Activated CD4-positive, alpha-beta memory T cell treated with anti-CD3 and anti-CD28 coated beads for 36 hours (primary cell): Measurements from ENCODE around the gene IFNE. TPM values are rescaled to one million over a fixed set of nuclear protein-coding genes. Genes with fewer than 3 reads are reported as not detected.

Experiments
- CTCF ChIA-PET: fragments of 350-600 bp; sonication (Branson Sonifier 250); formaldehyde crosslinking; loops from one replicate; lab custom pipeline; 2021; ENCODE audit warnings: antibody characterized with exemption, inconsistent platforms; lab: Charles Lee
- POLR2A ChIA-PET: fragments of 350-600 bp; sonication (Branson Sonifier 250); formaldehyde crosslinking; loops from one replicate; lab custom pipeline; 2021; ENCODE audit warnings: antibody characterized with exemption; lab: Charles Lee
- DNase-seq: peaks from one replicate; pipeline ENCODE4 v3.0.0-alpha.2; 2020
- H3K27ac Mint-ChIP-seq: one replicate; pipeline ENCODE4 v1.8.0; 2021; ENCODE audit warnings: mixed read lengths
- H3K27me3 Mint-ChIP-seq: one replicate; pipeline ENCODE4 v1.8.0; 2021; ENCODE audit warnings: mixed read lengths
- H3K36me3 Mint-ChIP-seq: one replicate; pipeline ENCODE4 v1.8.0; 2021; ENCODE audit warnings: mixed read lengths
- H3K4me1 Mint-ChIP-seq: one replicate; pipeline ENCODE4 v1.8.0; 2021; ENCODE audit warnings: low read depth, mixed read lengths
- H3K4me3 Mint-ChIP-seq: one replicate; pipeline ENCODE4 v1.8.0; 2021; ENCODE audit warnings: mild to moderate bottlenecking, mixed read lengths
- H3K9me3 Mint-ChIP-seq: one replicate; pipeline ENCODE4 v1.8.0; 2021; ENCODE audit warnings: mixed read lengths
- intact Hi-C: fragments of 100-400 bp; cut with micrococcal nuclease; formaldehyde crosslinking; loops from one replicate; pipeline ENCODE4 v1.15.1; 2023
- total RNA-seq, 2 experiments: library from RNA; stranded (reverse); gene quantifications; one replicate each; pipeline ENCODE4 v1.2.3, GENCODE V29; 2021

The IFNE gene
- total RNA-seq, result not detected

DNA sequence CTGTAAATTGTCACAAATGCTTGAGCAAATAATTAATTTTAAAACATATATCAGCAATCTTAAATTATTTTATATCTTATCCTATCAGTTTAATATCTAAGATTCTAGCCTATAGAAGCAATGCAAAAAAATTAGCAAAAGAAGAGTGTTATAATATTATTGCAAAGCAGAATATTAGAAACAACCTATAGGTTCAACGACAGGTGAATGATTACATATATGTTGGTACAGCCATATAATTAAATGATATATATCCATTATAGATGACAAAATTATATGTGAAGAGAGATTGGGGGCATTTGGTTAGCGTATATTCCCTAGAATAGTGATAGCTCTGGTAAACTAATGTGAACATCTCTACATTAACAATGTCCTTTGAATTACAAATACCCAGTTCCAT, at the start of gene IFNE:
IFNE (minus strand) TSS at position 101 of the 400 bp plus-strand sequence. CDS start 619 bp downstream, outside the sequence.
- no peak within 1 kb of the TSS for H3K27ac Mint-ChIP-seq
- no peaks in the 10 kb centered on the region for H3K36me3 Mint-ChIP-seq
- no peak for DNase-seq
- H3K4me1 Mint-ChIP-seq, result no peaks in the 10 kb centered on the region
- peaks cover 13% of the 10 kb centered on the region for H3K9me3 Mint-ChIP-seq
- intact Hi-C loops, result no loop called here
- ChIA-PET POLR2A (no interaction called here), CTCF (no interaction called here)
- H3K27me3 Mint-ChIP-seq, result peaks cover 1% of the 10 kb centered on the region
- no peak within 1 kb of the TSS for H3K4me3 Mint-ChIP-seq

DNA sequence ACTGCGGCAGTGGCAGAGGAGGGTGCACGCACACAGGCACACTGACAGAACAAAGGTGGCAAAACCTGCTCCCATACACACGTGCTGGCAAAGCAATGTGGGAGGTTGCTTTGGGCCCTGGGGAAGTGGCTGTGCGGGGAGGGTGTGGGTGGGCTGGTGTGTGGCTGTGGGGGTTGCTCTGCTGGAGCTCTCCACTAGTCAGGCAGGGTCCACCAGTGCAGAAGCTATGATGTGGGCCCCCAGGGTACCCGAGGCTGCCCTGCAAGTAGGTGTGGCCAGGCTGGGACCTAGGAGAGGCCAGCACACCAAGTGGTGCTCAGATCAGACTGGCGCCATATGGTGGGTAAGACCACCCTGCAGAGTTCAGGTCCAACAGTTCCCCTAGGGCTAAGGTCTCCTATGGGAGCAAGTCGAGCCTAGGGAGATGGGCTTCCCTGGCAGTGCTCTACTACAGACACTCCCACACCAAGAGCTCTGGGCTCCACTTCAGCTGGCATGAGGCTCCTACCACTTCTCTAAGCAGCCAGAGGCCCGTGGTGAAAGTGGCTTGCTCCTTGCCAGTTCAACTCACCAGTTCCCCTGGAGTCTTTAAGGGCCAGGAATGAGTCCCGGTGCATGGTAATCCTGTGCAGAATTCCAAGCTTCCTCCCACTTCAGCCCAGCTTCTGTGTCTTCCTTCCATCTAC, 46.2 kb upstream of the IFNE start:
- Mint-ChIP-seq H3K36me3 (peaks cover 7% of the 10 kb centered on the region), H3K4me3 (no peak overlapping the region), H3K27me3 (peaks cover 3% of the 10 kb centered on the region), H3K27ac (no peak overlapping the region), H3K4me1 (no peaks in the 10 kb centered on the region), H3K9me3 (no peaks in the 10 kb centered on the region)
- intact Hi-C loops, result no loop called here
- POLR2A ChIA-PET, result no interaction called here
- CTCF ChIA-PET, result no interaction called here
- DNase-seq, result no peak

DNA sequence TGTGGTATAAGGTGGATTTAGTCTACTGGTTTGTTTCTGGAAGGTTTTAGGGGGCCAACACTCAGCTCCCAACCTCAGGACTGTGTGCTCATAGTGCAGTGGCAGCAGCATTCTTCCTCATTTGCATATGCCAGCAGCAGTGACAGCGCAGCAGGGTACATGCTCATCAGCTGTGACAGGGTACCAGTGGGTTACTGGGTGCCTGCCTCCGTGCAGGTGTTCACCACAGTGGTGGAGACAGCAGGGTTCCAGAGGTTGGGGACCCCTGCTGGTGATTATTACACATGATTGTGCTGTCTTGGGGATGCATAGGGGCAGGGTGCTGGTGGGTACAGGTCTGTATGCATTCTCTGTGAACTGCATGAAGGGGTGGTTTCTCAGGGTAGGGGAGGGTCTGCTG, 45.5 kb upstream of the IFNE start:
- Mint-ChIP-seq H3K4me1 (no peaks in the 10 kb centered on the region), H3K27ac (no peak overlapping the region), H3K9me3 (no peaks in the 10 kb centered on the region), H3K4me3 (no peak overlapping the region), H3K36me3 (peaks cover 7% of the 10 kb centered on the region), H3K27me3 (peaks cover 3% of the 10 kb centered on the region)
- intact Hi-C loops, result no loop called here
- no peak for DNase-seq
- CTCF ChIA-PET, result interaction anchor here (0.8 to 1.1 kb wide), 2 partner anchors 62 to 173 kb away, joined by 3 to 4 read pairs; no protein-coding TSS in a partner anchor
- POLR2A ChIA-PET, result no interaction called here

DNA sequence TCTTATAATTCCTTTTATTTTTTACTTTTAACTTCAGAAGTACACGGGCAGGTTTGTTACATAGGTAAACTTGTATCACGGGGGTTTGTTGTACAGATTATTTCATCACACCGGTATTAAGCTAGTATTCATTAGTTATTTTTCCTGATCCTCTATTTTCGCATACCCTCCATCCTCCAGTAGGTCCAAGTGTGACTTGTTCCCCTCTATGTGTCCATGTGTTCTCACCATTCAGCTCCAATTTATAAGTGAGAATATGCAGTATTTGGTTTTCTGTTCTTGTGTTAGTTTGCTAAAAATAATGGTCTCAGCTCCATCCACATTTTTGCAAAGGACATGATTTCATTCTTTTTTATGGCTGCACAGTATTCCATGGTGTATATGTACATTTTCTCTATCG, 43.1 kb upstream of the IFNE start:
- no peak overlapping the region for H3K4me3 Mint-ChIP-seq
- H3K4me1 Mint-ChIP-seq, result no peaks in the 10 kb centered on the region
- no peak for DNase-seq
- H3K27me3 Mint-ChIP-seq, result peaks cover 3% of the 10 kb centered on the region
- peaks cover 7% of the 10 kb centered on the region for H3K36me3 Mint-ChIP-seq
- intact Hi-C loops, result no loop called here
- ChIA-PET POLR2A (no interaction called here), CTCF (no interaction called here)
- no peak overlapping the region for H3K27ac Mint-ChIP-seq
- H3K9me3 Mint-ChIP-seq, result no peaks in the 10 kb centered on the region

GRCh38 chr9:21524099-21524830, 42.2 kb upstream of the IFNE start:
- no peaks in the 10 kb centered on the region for H3K9me3 Mint-ChIP-seq
- CTCF ChIA-PET, result no interaction called here

GRCh38 chr9:21523021-21524014, 41.2 kb upstream of the IFNE start:
- ChIA-PET POLR2A (no interaction called here), CTCF (no interaction called here)
- H3K36me3 Mint-ChIP-seq, result peaks cover 2% of the 10 kb centered on the region
- H3K9me3 Mint-ChIP-seq, result no peaks in the 10 kb centered on the region
- peaks cover 3% of the 10 kb centered on the region for H3K27me3 Mint-ChIP-seq
- intact Hi-C loops, result no loop called here
- no peaks in the 10 kb centered on the region for H3K4me1 Mint-ChIP-seq
- no peak overlapping the region for H3K27ac Mint-ChIP-seq
- no peak overlapping the region for H3K4me3 Mint-ChIP-seq
- no peak for DNase-seq

More at GRCh38 chr9:21524099-21524830, 42.2 kb upstream of the IFNE start:
- intact Hi-C loops, result no loop called here
- no peak for DNase-seq
- H3K4me1 Mint-ChIP-seq, result no peaks in the 10 kb centered on the region
- no peak overlapping the region for H3K27ac Mint-ChIP-seq
- POLR2A ChIA-PET, result no interaction called here
- no peak overlapping the region for H3K4me3 Mint-ChIP-seq
- peaks cover 7% of the 10 kb centered on the region for H3K36me3 Mint-ChIP-seq
- peaks cover 3% of the 10 kb centered on the region for H3K27me3 Mint-ChIP-seq

DNA sequence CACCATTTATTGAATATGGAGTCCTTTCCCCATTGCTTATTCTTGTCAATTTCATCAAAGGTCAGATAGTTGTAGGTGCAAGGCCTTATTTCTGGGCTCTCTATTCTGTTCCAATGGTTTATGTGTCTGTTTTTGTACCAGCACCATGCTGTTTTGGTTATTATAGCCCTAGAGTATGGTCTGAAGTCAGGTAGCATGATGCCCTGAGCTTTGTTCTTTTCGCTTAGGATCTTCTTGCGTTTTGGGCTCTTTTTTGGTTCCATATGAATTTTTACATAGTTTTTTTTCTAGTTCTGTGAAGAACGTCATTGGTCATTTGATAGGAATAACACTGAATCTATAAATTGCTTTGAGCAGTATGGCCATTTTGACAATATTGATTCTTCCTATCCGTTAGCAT, 40.2 kb upstream of the IFNE start:
- Mint-ChIP-seq H3K4me1 (no peaks in the 10 kb centered on the region), H3K4me3 (no peak overlapping the region), H3K36me3 (no peaks in the 10 kb centered on the region), H3K9me3 (no peaks in the 10 kb centered on the region), H3K27ac (no peak overlapping the region), H3K27me3 (no peaks in the 10 kb centered on the region)
- POLR2A ChIA-PET, result no interaction called here
- CTCF ChIA-PET, result no interaction called here
- DNase-seq, result no peak
- intact Hi-C loops, result no loop called here

- DNase-seq, result no peak
- H3K9me3 Mint-ChIP-seq, result no peaks in the 10 kb centered on the region
- ChIA-PET CTCF (interaction anchor here (1.3 to 1.5 kb wide), 2 partner anchors 56 to 126 kb away, joined by 3 to 4 read pairs; no protein-coding TSS in a partner anchor), POLR2A (no interaction called here)
- no peaks in the 10 kb centered on the region for H3K4me1 Mint-ChIP-seq
- H3K4me3 Mint-ChIP-seq, result no peak overlapping the region
- no peaks in the 10 kb centered on the region for H3K27me3 Mint-ChIP-seq
- H3K27ac Mint-ChIP-seq, result no peak overlapping the region
- H3K36me3 Mint-ChIP-seq, result no peaks in the 10 kb centered on the region
- intact Hi-C loops, result no loop called here
Observed at GRCh38 chr9:21521448-21521847, 39.3 kb upstream of the IFNE start.

DNA sequence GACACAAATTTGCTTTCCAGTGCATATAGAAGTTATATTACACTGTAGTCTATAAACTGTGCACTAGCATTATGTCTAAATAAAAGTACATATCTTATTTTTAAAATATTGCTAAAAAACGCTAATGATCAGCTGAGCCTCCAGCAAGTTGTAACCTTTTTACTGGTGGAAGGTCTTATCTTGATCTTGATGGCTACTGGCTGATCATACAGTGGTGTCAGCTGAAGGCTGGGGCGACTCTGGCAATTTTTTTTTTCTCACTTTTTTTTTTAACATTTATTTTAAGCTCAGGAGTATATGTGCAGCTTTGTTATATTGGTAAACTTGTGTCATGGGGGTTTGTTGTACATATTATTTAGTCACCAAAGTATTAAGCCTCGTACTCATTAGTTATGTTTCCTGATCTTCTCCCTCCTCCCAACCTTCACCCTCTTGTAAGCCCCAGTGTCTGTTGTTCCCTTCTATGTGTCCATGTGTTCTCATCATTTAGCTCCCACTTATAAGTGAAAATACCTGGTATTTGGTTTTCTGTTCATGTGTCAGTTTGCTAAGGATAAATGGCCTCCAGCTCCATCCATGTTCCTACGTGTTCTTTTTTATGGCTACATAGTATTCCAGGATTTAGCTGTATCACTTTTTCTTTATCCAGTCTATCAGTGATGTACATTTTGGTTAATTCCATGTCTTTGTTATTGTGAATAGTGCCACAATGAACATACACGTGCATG, 38.6 kb upstream of the IFNE start:
- no peak for DNase-seq
- Mint-ChIP-seq H3K36me3 (no peaks in the 10 kb centered on the region), H3K4me1 (no peaks in the 10 kb centered on the region), H3K27ac (no peak overlapping the region), H3K27me3 (no peaks in the 10 kb centered on the region), H3K4me3 (no peak overlapping the region), H3K9me3 (no peaks in the 10 kb centered on the region)
- ChIA-PET CTCF (interaction anchor here (0.7 to 1.5 kb wide), 4 partner anchors 9 to 409 kb away, joined by 3 to 4 read pairs (median 3); no protein-coding TSS in a partner anchor), POLR2A (no interaction called here)
- intact Hi-C loops, result no loop called here

DNA sequence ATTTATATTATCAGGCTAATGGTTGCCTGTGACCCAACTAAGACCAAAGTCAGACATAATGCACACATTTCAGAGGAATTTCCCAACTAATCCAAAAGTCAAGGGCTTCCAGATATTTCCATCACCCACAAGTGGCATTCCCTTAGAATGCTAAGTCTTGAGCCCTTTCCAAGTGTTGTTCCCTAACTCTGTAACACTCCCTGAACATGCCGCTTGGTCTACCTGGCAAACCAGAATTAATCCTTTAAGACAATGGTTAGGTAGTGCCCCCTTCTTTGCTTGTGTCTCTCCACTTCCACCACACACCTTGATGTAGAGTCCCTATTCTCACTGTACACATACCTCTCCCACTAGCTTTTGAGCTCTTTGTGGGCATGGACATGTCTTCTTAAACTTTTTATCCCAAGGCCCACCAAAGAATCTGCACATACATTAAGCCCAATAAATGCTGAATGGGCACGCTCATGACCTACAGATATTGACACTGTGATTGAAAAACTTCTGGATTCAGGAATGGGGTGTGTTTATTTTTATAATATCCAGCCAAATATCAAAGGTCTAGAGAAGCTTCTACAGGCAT, 37.8 kb upstream of the IFNE start:
- Mint-ChIP-seq H3K27ac (no peak overlapping the region), H3K4me3 (no peak overlapping the region), H3K27me3 (no peaks in the 10 kb centered on the region), H3K36me3 (no peaks in the 10 kb centered on the region), H3K9me3 (no peaks in the 10 kb centered on the region), H3K4me1 (no peaks in the 10 kb centered on the region)
- ChIA-PET POLR2A (no interaction called here), CTCF (interaction anchor here (0.7 to 1.5 kb wide), 4 partner anchors 10 to 409 kb away, joined by 3 to 4 read pairs (median 3); no protein-coding TSS in a partner anchor)
- DNase-seq, result no peak
- intact Hi-C loops, result no loop called here

- no peaks in the 10 kb centered on the region for H3K27me3 Mint-ChIP-seq
- no peaks in the 10 kb centered on the region for H3K9me3 Mint-ChIP-seq
- intact Hi-C loops, result no loop called here
- H3K36me3 Mint-ChIP-seq, result no peaks in the 10 kb centered on the region
- no peak overlapping the region for H3K27ac Mint-ChIP-seq
- no peak overlapping the region for H3K4me3 Mint-ChIP-seq
- ChIA-PET CTCF (interaction anchor here (0.8 kb wide), 1 partner anchor 51 kb away, joined by 4 read pairs; no protein-coding TSS in a partner anchor), POLR2A (no interaction called here)
- DNase-seq, result no peak
- no peaks in the 10 kb centered on the region for H3K4me1 Mint-ChIP-seq
Observed at GRCh38 chr9:21516796-21517195, 34.7 kb upstream of the IFNE start.
